HepG2 (cell line): Measurements from ENCODE around the gene MS4A15. TPM values are rescaled to one million over a fixed set of nuclear protein-coding genes. Genes with fewer than 3 reads are reported as not detected.

ENCODE experiments used
- CTCF ChIP-seq: sonication (generic); formaldehyde crosslinking; IDR thresholded peaks from 2 replicates; pipeline ENCODE4 v1.5.0; 2020; ENCODE audit warnings: mild to moderate bottlenecking, missing genetic modification reagents, moderate library complexity
- GLI4 ChIP-seq: sonication (generic); formaldehyde crosslinking; IDR thresholded peaks from 2 replicates; pipeline ENCODE4 v1.5.1; 2020; ENCODE audit warnings: missing genetic modification reagents, mild to moderate bottlenecking, moderate library complexity, borderline replicate concordance
- KLF12 ChIP-seq: sonication (generic); formaldehyde crosslinking; IDR thresholded peaks from 2 replicates; pipeline ENCODE4 v1.4.0; 2020; ENCODE audit warnings: missing genetic modification reagents, borderline replicate concordance
- NFIB ChIP-seq: sonication (generic); formaldehyde crosslinking; IDR thresholded peaks from 2 replicates; pipeline ENCODE4 v1.9.0; 2021; ENCODE audit warnings: missing genetic modification reagents, mild to moderate bottlenecking, borderline replicate concordance
- RBM22 ChIP-seq: fragments of 200-400 bp; formaldehyde crosslinking; optimal IDR thresholded peaks from 2 replicates; pipeline ENCODE3; 2017; ENCODE audit warnings: mild to moderate bottlenecking, low read length, moderate library complexity
- ZBTB10 ChIP-seq: sonication (generic); formaldehyde crosslinking; IDR thresholded peaks from 2 replicates; pipeline ENCODE4 v1.4.0; 2020; ENCODE audit warnings: missing genetic modification reagents, borderline replicate concordance
- ZBTB34 ChIP-seq: sonication (generic); formaldehyde crosslinking; IDR thresholded peaks from 2 replicates; pipeline ENCODE4 v1.8.0; 2022; ENCODE audit warnings: mild to moderate bottlenecking, missing genetic modification reagents
- ZBTB43 ChIP-seq: sonication (generic); formaldehyde crosslinking; conservative IDR thresholded peaks from 2 replicates; pipeline ENCODE4 v1.4.0; 2020; ENCODE audit warnings: missing genetic modification reagents
- ZNF142 ChIP-seq: sonication (generic); formaldehyde crosslinking; IDR thresholded peaks from 2 replicates; pipeline ENCODE4 v1.4.0; 2020; ENCODE audit warnings: missing genetic modification reagents
- ZNF280B ChIP-seq: sonication (generic); formaldehyde crosslinking; IDR thresholded peaks from 2 replicates; pipeline ENCODE4 v1.5.0; 2020; ENCODE audit warnings: missing genetic modification reagents, mild to moderate bottlenecking, borderline replicate concordance
- polyA plus RNA-seq, 8 experiments: library from polyadenylated mRNA; depleted of rRNA in 3 of 8; stranded (reverse) in 7 of 8; unstranded in 1 of 8; fragments of >200 nt; fragmentation: Illumina TruSeq in 4 of 8; extraction: Trizol in 4 of 8; gene quantifications; 2 replicates each; pipeline versions ENCODE4 v1.2.1 to v1.2.3, GENCODE V29; 2011 to 2016; ENCODE audit warnings: low read depth in 4 of 8, missing spikeins in 1 of 8, mixed read lengths in 1 of 8; ENCODE audit not compliant: insufficient read depth in 1 of 8
- total RNA-seq, 5 experiments: library from RNA; depleted of rRNA; stranded (reverse); fragments of >200 nt; fragmentation: Illumina TruSeq; extraction: Trizol; gene quantifications; 2 replicates each; pipeline ENCODE4 v1.2.3, GENCODE V29; 2016; ENCODE audit warnings: low read depth in 1 of 5

The MS4A15 gene
- total and polyA plus RNA-seq, 2 of the 13 experiments (the other 11 are each of a cell fraction or from before 2014, with no cell fraction given), result not detected

DNA sequence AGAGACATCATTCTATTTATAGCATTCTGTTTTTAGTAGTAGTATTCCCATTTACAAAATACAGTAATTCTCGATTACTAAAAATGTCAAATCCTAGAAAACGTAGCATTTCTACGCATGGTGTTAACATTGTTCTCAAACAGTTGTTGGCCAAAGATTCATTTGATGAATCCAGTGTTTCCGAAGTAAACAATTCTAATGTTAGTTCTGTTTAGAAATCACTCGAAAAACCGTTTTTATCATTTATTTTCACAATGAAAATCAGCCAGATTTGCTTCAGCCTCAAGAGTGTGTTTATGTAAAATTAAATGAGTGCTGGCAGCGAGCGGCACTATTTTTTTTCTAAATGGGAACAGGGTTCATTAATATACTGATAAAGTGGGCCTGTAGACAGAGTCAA, 25.1 kb upstream of the MS4A15 start (continued):
- TF ChIP-seq ZNF142 (CRISPR knock-in tag) (no peak), GLI4 (CRISPR knock-in tag) (no peak), ZNF280B (CRISPR knock-in tag) (no peak), NFIB (CRISPR knock-in tag) (no peak), RBM22 (no peak), ZBTB34 (CRISPR knock-in tag) (no peak), KLF12 (CRISPR knock-in tag) (no peak), ZBTB10 (CRISPR knock-in tag) (no peak), CTCF (no peak), ZBTB43 (CRISPR knock-in tag) (no peak)
